B cell (primary cell): ENCODE results near the gene FES. TPM values are rescaled to one million over a fixed set of nuclear protein-coding genes. Genes with fewer than 3 reads are reported as not detected.

Experiments
- ATAC-seq: fragments of 200-7000 bp; cut with Tn5 transposase; one replicate; pipeline ENCODE4 v1.10.0; 2021; ENCODE audit warnings: low read depth, mild to moderate bottlenecking, moderate number of reproducible peaks, moderate library complexity
- CTCF ChIA-PET: fragments of 350-600 bp; sonication (Branson Sonifier 250); formaldehyde crosslinking; loops from one replicate; lab custom pipeline; 2021; ENCODE audit warnings: antibody characterized with exemption, inconsistent platforms; lab: Charles Lee
- POLR2A ChIA-PET: fragments of 350-600 bp; sonication (Branson Sonifier 250); formaldehyde crosslinking; loops from one replicate; lab custom pipeline; 2021; ENCODE audit warnings: antibody characterized with exemption; lab: Charles Lee
- DNase-seq: peaks from one replicate; pipeline ENCODE4 v3.0.0; 2013
- H2AFZ ChIP-seq: 2 replicates; pipeline ENCODE4 v1.6.1; 2012; ENCODE audit warnings: mild to moderate bottlenecking, low read depth, low read length; ENCODE audit not compliant: insufficient read depth, poor library complexity, severe bottlenecking
- H3K27ac ChIP-seq, 2 donors: 1 replicate in 1 of 2; 2 replicates in 1 of 2; pipeline ENCODE4 v1.5.1; 2012 to 2013; ENCODE audit warnings: low read length in 2 of 2, mild to moderate bottlenecking in 2 of 2, moderate library complexity in 1 of 2
- H3K27me3 ChIP-seq, 4 experiments: fragments of 200-600 bp in 1 of 4; sonication (generic) in 1 of 4; replicated peaks in 1 of 4; 1 replicate in 2 of 4; 2 replicates in 2 of 4; pipeline versions ENCODE4 v1.6.1 to v1.7.0; 2013 to 2016; ENCODE audit warnings: low read length in 3 of 4, mild to moderate bottlenecking in 2 of 4, mixed read lengths in 1 of 4, moderate library complexity in 1 of 4; ENCODE audit not compliant: insufficient read depth in 4 of 4, control insufficient read depth in 3 of 4; ENCODE audit errors: control extremely low read depth in 1 of 4
- H3K36me3 ChIP-seq, 2 experiments: replicated peaks in 1 of 2; 1 replicate in 1 of 2; 2 replicates in 1 of 2; pipeline versions ENCODE4 v1.6.1 to v1.7.1; 2013; ENCODE audit warnings: low read length in 1 of 2; ENCODE audit not compliant: insufficient read depth in 2 of 2, control insufficient read depth in 1 of 2; ENCODE audit errors: control extremely low read depth in 1 of 2, extremely low read depth in 1 of 2
- H3K4me1 ChIP-seq, 2 donors: fragments of 200-600 bp in 1 of 2; sonication (generic) in 1 of 2; 1 replicate in 1 of 2; 2 replicates in 1 of 2; pipeline versions ENCODE4 v1.5.1 to v1.6.1; 2013 to 2017; ENCODE audit warnings: low read length in 2 of 2; ENCODE audit not compliant: control insufficient read depth in 2 of 2, insufficient read depth in 2 of 2
- H3K4me2 ChIP-seq: replicated peaks from 2 replicates; pipeline ENCODE3; 2012; ENCODE audit warnings: mild to moderate bottlenecking, low read depth, low read length; ENCODE audit not compliant: poor library complexity, severe bottlenecking
- H3K4me3 ChIP-seq, 5 experiments: fragments of 200-600 bp in 1 of 5; sonication (generic) in 1 of 5; 1 replicate in 3 of 5; 2 replicates in 2 of 5; pipeline versions ENCODE4 v1.5.1 to v1.7.0; 2011 to 2016; ENCODE audit warnings: low read length in 4 of 5, mild to moderate bottlenecking in 4 of 5, low read depth in 2 of 5, control low read depth in 1 of 5, moderate library complexity in 1 of 5; ENCODE audit not compliant: insufficient read depth in 1 of 5; ENCODE audit errors: control extremely low read depth in 1 of 5, extremely low read depth in 1 of 5
- H3K79me2 ChIP-seq: fragments of 200-600 bp; sonication (generic); one replicate; pipeline ENCODE4 v1.6.0; 2016; ENCODE audit warnings: low read length; ENCODE audit not compliant: control insufficient read depth, insufficient read depth
- H3K9ac ChIP-seq: fragments of 200-600 bp; sonication (generic); 2 replicates; pipeline ENCODE4 v1.6.1; 2017; ENCODE audit warnings: mild to moderate bottlenecking, low read length, moderate library complexity
- H3K9me3 ChIP-seq, 3 donors: one replicate each; pipeline versions ENCODE4 v1.6.1 to v1.7.1; 2013; ENCODE audit warnings: low read length in 2 of 3; ENCODE audit not compliant: control insufficient read depth in 2 of 3, insufficient read depth in 1 of 3; ENCODE audit errors: control extremely low read depth in 1 of 3
- H4K20me1 ChIP-seq: 2 replicates; pipeline ENCODE4 v1.6.0; 2012; ENCODE audit warnings: mild to moderate bottlenecking, low read length; ENCODE audit not compliant: insufficient read depth, control insufficient read depth, poor library complexity, severe bottlenecking
- H3K27ac Mint-ChIP-seq: one replicate; pipeline ENCODE4 v1.8.0; 2021; ENCODE audit warnings: mixed read lengths
- H3K27me3 Mint-ChIP-seq: one replicate; pipeline ENCODE4 v1.8.0; 2021; ENCODE audit warnings: mixed read lengths
- H3K4me1 Mint-ChIP-seq: one replicate; pipeline ENCODE4 v1.8.0; 2021; ENCODE audit warnings: mixed read lengths
- H3K4me3 Mint-ChIP-seq: one replicate; pipeline ENCODE4 v1.8.0; 2021; ENCODE audit warnings: mixed read lengths
- H3K9me3 Mint-ChIP-seq: one replicate; pipeline ENCODE4 v1.8.0; 2022; ENCODE audit warnings: mixed read lengths; ENCODE audit not compliant: insufficient read depth
- EZH2 ChIP-seq: IDR thresholded peaks from 2 replicates; pipeline ENCODE4 v1.6.1; 2012; ENCODE audit warnings: borderline replicate concordance, low read depth, mild to moderate bottlenecking, moderate library complexity, low read length; ENCODE audit not compliant: insufficient read depth, poor library complexity, severe bottlenecking
- WGBS: methylation state at CpG from one replicate; pipeline ENCODE4 v1.1.5; 2013; ENCODE audit warnings: missing lambda C conversion rate; ENCODE audit not compliant: insufficient coverage; 5-methylcytosine and 5-hydroxymethylcytosine counted together
- intact Hi-C: fragments of 100-400 bp; cut with micrococcal nuclease; formaldehyde crosslinking; loops from one replicate; pipeline ENCODE4 v1.10.0; 2022
- polyA plus RNA-seq: library from polyadenylated mRNA; depleted of rRNA; stranded (reverse); fragments of >200 nt; gene quantifications from 2 replicates; pipeline ENCODE4 v1.2.3, GENCODE V29; 2012
- total RNA-seq, 2 donors: library from RNA; stranded (reverse); fragments of 120-200 nt in 1 of 2; gene quantifications; 1 replicate in 1 of 2; 2 replicates in 1 of 2; pipeline versions ENCODE4 v1.2.3 to v1.2.4, GENCODE V29; 2013 to 2022
- TF ChIP-seq, protein P1 (sequence below): fragments of 200-600 bp; IDR thresholded peaks from one replicate; pipeline ENCODE4 v1.8.0; 2022; ENCODE audit warnings: antibody characterized with exemption, mild to moderate bottlenecking

The FES gene
- total and polyA plus RNA-seq, 2 donors (not counting 1 experiment from before 2014, with no cell fraction given), result 23.9 to 31.4 TPM

- peak overlapping the region in 3 of 5 experiments; percentile 52 to 74 (median 63) for H3K4me3 ChIP-seq
- H2AFZ ChIP-seq, result peak overlapping the region; percentile 71
- DNase-seq (peak; percentile 74), ATAC-seq (peak; percentile 54)
- WGBS, result 18% methylated on average over 18 of the region's 19 CpGs
- CTCF ChIA-PET, result interaction anchor here (0.7 to 3.3 kb wide), 6 partner anchors 11 to 192 kb away, joined by 3 to 28 read pairs (median 6); partner anchors contain the start of gene FES
- H3K36me3 ChIP-seq, result no peaks in the 10 kb centered on the region
- H3K27ac ChIP-seq, result peak overlapping the region in 1 of 2 donors; percentile 67
- Mint-ChIP-seq H3K4me1 (peaks cover 38% of the 10 kb centered on the region), H3K9me3 (no peaks in the 10 kb centered on the region), H3K27me3 (no peaks in the 10 kb centered on the region), H3K27ac (peak overlapping the region; percentile 61), H3K4me3 (peak overlapping the region; percentile 66)
- intact Hi-C loops, result loop anchor here (2.0 to 5.0 kb wide), 3 partner anchors 21 to 48 kb away; no protein-coding TSS in a partner anchor
- peak overlapping the region; percentile 61 for H3K9ac ChIP-seq
- no peaks in the 10 kb centered on the region for H3K27me3 ChIP-seq
- no peaks in the 10 kb centered on the region for H4K20me1 ChIP-seq
- POLR2A ChIA-PET, result interaction anchor here (0.7 to 2.4 kb wide), 8 partner anchors 11 to 95 kb away, joined by 3 to 28 read pairs (median 4); partner anchors contain the start of genes FES and UNC45A
- no peaks in the 10 kb centered on the region for H3K9me3 ChIP-seq
- peaks cover 8% of the 10 kb centered on the region for H3K79me2 ChIP-seq
- peaks cover 33 to 46% of the 10 kb centered on the region in 2 donors for H3K4me1 ChIP-seq
- peak overlapping the region; percentile 87 for H3K4me2 ChIP-seq
- TF ChIP-seq, protein P1, sequence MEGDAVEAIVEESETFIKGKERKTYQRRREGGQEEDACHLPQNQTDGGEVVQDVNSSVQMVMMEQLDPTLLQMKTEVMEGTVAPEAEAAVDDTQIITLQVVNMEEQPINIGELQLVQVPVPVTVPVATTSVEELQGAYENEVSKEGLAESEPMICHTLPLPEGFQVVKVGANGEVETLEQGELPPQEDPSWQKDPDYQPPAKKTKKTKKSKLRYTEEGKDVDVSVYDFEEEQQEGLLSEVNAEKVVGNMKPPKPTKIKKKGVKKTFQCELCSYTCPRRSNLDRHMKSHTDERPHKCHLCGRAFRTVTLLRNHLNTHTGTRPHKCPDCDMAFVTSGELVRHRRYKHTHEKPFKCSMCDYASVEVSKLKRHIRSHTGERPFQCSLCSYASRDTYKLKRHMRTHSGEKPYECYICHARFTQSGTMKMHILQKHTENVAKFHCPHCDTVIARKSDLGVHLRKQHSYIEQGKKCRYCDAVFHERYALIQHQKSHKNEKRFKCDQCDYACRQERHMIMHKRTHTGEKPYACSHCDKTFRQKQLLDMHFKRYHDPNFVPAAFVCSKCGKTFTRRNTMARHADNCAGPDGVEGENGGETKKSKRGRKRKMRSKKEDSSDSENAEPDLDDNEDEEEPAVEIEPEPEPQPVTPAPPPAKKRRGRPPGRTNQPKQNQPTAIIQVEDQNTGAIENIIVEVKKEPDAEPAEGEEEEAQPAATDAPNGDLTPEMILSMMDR, result no peak
- no peak for TF ChIP-seq EZH2
These were observed 44.9 kb upstream of the FES start for GRCh38 chr15:90839187-90840071.
